Measurements from ENCODE around the gene WNT2.

The WNT2 gene

GRCh38 chr7:117251687-117252086, 71.2 kb downstream of the WNT2 start:
- no peak for TF ChIP-seq CTCF (IDR thresholded peaks at IDR 0.05)

- TF ChIP-seq CTCF (IDR thresholded peaks at IDR 0.05): no peak
These were observed 72.1 kb downstream of the WNT2 start for GRCh38 chr7:117250801-117251200.

- no peak for TF ChIP-seq CTCF (IDR thresholded peaks at IDR 0.05)
These were observed 72.6 kb downstream of the WNT2 start for GRCh38 chr7:117250245-117250644.

- TF ChIP-seq CTCF (IDR thresholded peaks at IDR 0.05): no peak
These were observed 73.2 kb downstream of the WNT2 start for GRCh38 chr7:117249696-117250095.

GRCh38 chr7:117248829-117249228, 74.0 kb downstream of the WNT2 start:
- no peak for TF ChIP-seq CTCF (IDR thresholded peaks at IDR 0.05)

GRCh38 chr7:117247809-117248208, 75.0 kb downstream of the WNT2 start:
- TF ChIP-seq CTCF (IDR thresholded peaks at IDR 0.05): no peak

- no peak for TF ChIP-seq CTCF (IDR thresholded peaks at IDR 0.05)
These were observed 79.5 kb downstream of the WNT2 start for GRCh38 chr7:117243390-117243789.

GRCh38 chr7:117241088-117241487, 81.8 kb downstream of the WNT2 start:
- no peak for TF ChIP-seq CTCF (IDR thresholded peaks at IDR 0.05)
